ENCODE data around the gene WDR4. TPM values are rescaled to one million over a fixed set of nuclear protein-coding genes. Genes with fewer than 3 reads are reported as not detected.
"Not testable (repeated sequence)": the region's sequence is repeated elsewhere in the genome, so short reads cannot be mapped to it uniquely, and the experiment has no call there.

The WDR4 gene
- total and polyA plus RNA-seq, 2 experiments from 2014 or later = 22.5 to 50.2 TPM

GRCh38 chr21:42838212-42838690 lies 41.1 kb downstream of the WDR4 start:
- DNase-seq (ENCODE audit: low spot score); H3K4me2 ChIP-seq; H3K9me2 ChIP-seq (ENCODE audit: insufficient read depth); H3K4me3 ChIP-seq; H3K27ac ChIP-seq (ENCODE audit: low read depth); H3K4me1 ChIP-seq (ENCODE audit: insufficient read depth); H3K27ac Mint-ChIP-seq; ATAC-seq; H3K27me3 ChIP-seq (ENCODE audit: insufficient read depth); H3K4me1 Mint-ChIP-seq; H3K9me3 Mint-ChIP-seq; H2AFZ ChIP-seq; H3K79me2 ChIP-seq (replicated peaks; ENCODE audit: insufficient read depth); H3K4me3 Mint-ChIP-seq: not testable (repeated sequence)
- H4K20me1 ChIP-seq (replicated peaks; ENCODE audit: insufficient read depth) = peaks cover 15% of the 10 kb centered on the region
- Mint-ChIP-seq H3K27me3 (ENCODE audit: insufficient read depth, low read depth, poor library complexity) (peaks cover 26% of the 10 kb centered on the region), H3K36me3 (ENCODE audit: low read depth) (peaks cover 39% of the 10 kb centered on the region)
- peaks cover 11% of the 10 kb centered on the region for H3K36me3 ChIP-seq (ENCODE audit: insufficient read depth)
- peaks cover 55% of the 10 kb centered on the region for H3F3A ChIP-seq (replicated peaks; ENCODE audit: low read depth)

GRCh38 chr21:42837421-42838211 lies 41.7 kb downstream of the WDR4 start:
- peaks cover 11% of the 10 kb centered on the region for H3K36me3 ChIP-seq (ENCODE audit: insufficient read depth)
- Mint-ChIP-seq H3K9me3 (peaks cover 3% of the 10 kb centered on the region; the same call in 2 of the 3 replicates), H3K4me1 (peaks cover 16% of the 10 kb centered on the region), H3K4me3 (no peak overlapping the region), H3K36me3 (ENCODE audit: low read depth) (peaks cover 33% of the 10 kb centered on the region), H3K27ac (no peak overlapping the region), H3K27me3 (ENCODE audit: insufficient read depth, low read depth, poor library complexity) (peaks cover 32% of the 10 kb centered on the region)
- H3K27me3 ChIP-seq (ENCODE audit: insufficient read depth) = no peaks in the 10 kb centered on the region
- no peak overlapping the region for H3K4me3 ChIP-seq
- no peaks in the 10 kb centered on the region for H3K9me2 ChIP-seq (ENCODE audit: insufficient read depth)
- no peak overlapping the region for H3K4me2 ChIP-seq
- ATAC-seq = peak; percentile 42
- H3K79me2 ChIP-seq (replicated peaks; ENCODE audit: insufficient read depth) = peaks cover under 1% of the 10 kb centered on the region
- H4K20me1 ChIP-seq (replicated peaks; ENCODE audit: insufficient read depth) = peaks cover 8% of the 10 kb centered on the region
- peaks cover 4% of the 10 kb centered on the region for H3K4me1 ChIP-seq (ENCODE audit: insufficient read depth)
- H3F3A ChIP-seq (replicated peaks; ENCODE audit: low read depth) = peaks cover 57% of the 10 kb centered on the region
- TF ChIP-seq POLR2AphosphoS5 (IDR thresholded peaks at IDR 0.05; ENCODE audit: low read depth) (peak; percentile 36), EZH2 (IDR thresholded peaks at IDR 0.05; ENCODE audit: low read depth, unreplicated experiment) (no peak), ETS1 (IDR thresholded peaks at IDR 0.05) (no peak), CREB1 (CRISPR knock-in tag; IDR thresholded peaks at IDR 0.05; ENCODE audit: low read depth) (no peak), EZH2phosphoT487 (IDR thresholded peaks at IDR 0.05; ENCODE audit: unreplicated experiment) (no peak), ZNF331 (CRISPR knock-in tag; IDR thresholded peaks at IDR 0.05; ENCODE audit: low read depth) (no peak), STAT1 (IDR thresholded peaks at IDR 0.05; ENCODE audit: unreplicated experiment) (no peak), NANOG (IDR thresholded peaks at IDR 0.05; ENCODE audit: borderline replicate concordance) (no peak), REST (IDR thresholded peaks at IDR 0.05; ENCODE audit: unreplicated experiment) (no peak), CTCF (conservative IDR thresholded peaks at IDR 0.05; ENCODE audit: low read depth in 2 of 2) (peak; percentile 10 to 64; a peak in 2 of 4 replicates)
- H3K27ac ChIP-seq (ENCODE audit: low read depth) = no peak overlapping the region
- peak; percentile 52 for DNase-seq (ENCODE audit: low spot score)
- no peak overlapping the region for H2AFZ ChIP-seq

Measured in GM23338 (cell line).